Measurements from ENCODE around the gene ZNF385D.
"Not testable (repeated sequence)": the region's sequence is repeated elsewhere in the genome, so short reads cannot be mapped to it uniquely, and the experiment has no call there.

ZNF385D gene

GRCh38 chr3:21505711-21506460 lies 245.1 kb downstream of the ZNF385D start:
- TF ChIP-seq CTCF (IDR thresholded peaks at IDR 0.05; ENCODE audit: low read depth, low read length): no peak
- no peak overlapping the region for H3K4me3 ChIP-seq (ENCODE audit: low read depth, low read length)

- TF ChIP-seq CTCF (IDR thresholded peaks at IDR 0.05; ENCODE audit: low read depth, low read length): no peak
- no peak overlapping the region for H3K4me3 ChIP-seq (ENCODE audit: low read depth, low read length)
These were observed 248.4 kb downstream of the ZNF385D start for GRCh38 chr3:21502656-21503055.

GRCh38 chr3:21500834-21501233 lies 250.2 kb downstream of the ZNF385D start:
- no peak for TF ChIP-seq CTCF (IDR thresholded peaks at IDR 0.05; ENCODE audit: low read depth, low read length)
- H3K4me3 ChIP-seq (ENCODE audit: low read depth, low read length): no peak overlapping the region

GRCh38 chr3:21490671-21491070 lies 260.3 kb downstream of the ZNF385D start:
- H3K4me3 ChIP-seq (ENCODE audit: low read depth, low read length): not testable (repeated sequence)

- H3K4me3 ChIP-seq (ENCODE audit: low read depth, low read length): no peak overlapping the region
- TF ChIP-seq CTCF (IDR thresholded peaks at IDR 0.05; ENCODE audit: low read depth, low read length): no peak
These were observed 263.5 kb downstream of the ZNF385D start for GRCh38 chr3:21487520-21487919.

GRCh38 chr3:21486024-21486935 lies 264.7 kb downstream of the ZNF385D start:
- not testable (repeated sequence) for H3K4me3 ChIP-seq (ENCODE audit: low read depth, low read length)

GRCh38 chr3:21484828-21485144 lies 266.2 kb downstream of the ZNF385D start:
- H3K4me3 ChIP-seq (ENCODE audit: low read depth, low read length): no peak overlapping the region
- TF ChIP-seq CTCF (IDR thresholded peaks at IDR 0.05; ENCODE audit: low read depth, low read length): no peak

- no peak overlapping the region for H3K4me3 ChIP-seq (ENCODE audit: low read depth, low read length)
- no peak for TF ChIP-seq CTCF (IDR thresholded peaks at IDR 0.05; ENCODE audit: low read depth, low read length)
These were observed 266.8 kb downstream of the ZNF385D start for GRCh38 chr3:21484057-21484827.
